GM21529 (cell line): ENCODE measurements around the gene ARID3C.
"Not testable (repeated sequence)": the region's sequence is repeated elsewhere in the genome, so short reads cannot be mapped to it uniquely, and the experiment has no call there.

Source experiments
- ATAC-seq: cut with Tn5 transposase; IDR thresholded peaks from one replicate; pipeline ENCODE4 v1.9.1; 2021; ENCODE audit not compliant: unreplicated experiment

ARID3C gene

GRCh38 chr9:34653151-34654072, 24.5 kb upstream of the ARID3C start:
- ATAC-seq = no peak

- no peak for ATAC-seq
Measured at GRCh38 chr9:34652602-34653000, 23.7 kb upstream of the ARID3C start.

GRCh38 chr9:34651876-34652601, 23.2 kb upstream of the ARID3C start, which contains the start of gene IL11RA:
IL11RA (plus strand) TSS chr9:34652185; CDS start chr9:34655218, 3,033 bp downstream.
- ATAC-seq = no peak

- no peak for ATAC-seq
Measured at GRCh38 chr9:34651321-34651720, 22.5 kb upstream of the ARID3C start.

GRCh38 chr9:34650816-34651215, 21.9 kb upstream of the ARID3C start:
- ATAC-seq = no peak

GRCh38 chr9:34648673-34649072, 19.8 kb upstream of the ARID3C start:
- ATAC-seq = no peak

GRCh38 chr9:34647651-34648050, 18.8 kb upstream of the ARID3C start:
- no peak for ATAC-seq

GRCh38 chr9:34647084-34647403, 18.2 kb upstream of the ARID3C start:
- ATAC-seq = peak; percentile 16

GRCh38 chr9:34646211-34647083, 17.6 kb upstream of the ARID3C start, which contains the start of gene GALT:
GALT (plus strand) TSS chr9:34646675; CDS start chr9:34646705, 30 bp downstream.
- peak; percentile 82 for ATAC-seq

GRCh38 chr9:34644766-34645314, 16.0 kb upstream of the ARID3C start:
- no peak for ATAC-seq

GRCh38 chr9:34642679-34643078, 13.8 kb upstream of the ARID3C start:
- ATAC-seq = no peak

GRCh38 chr9:34639322-34639721, 10.5 kb upstream of the ARID3C start:
- not testable (repeated sequence) for ATAC-seq

- no peak for ATAC-seq
Measured at GRCh38 chr9:34638138-34638445, 9.2 kb upstream of the ARID3C start.

GRCh38 chr9:34637356-34638137, 8.7 kb upstream of the ARID3C start, which contains the start of gene SIGMAR1:
SIGMAR1 (minus strand) TSS chr9:34637787; CDS start chr9:34637697, 90 bp downstream.
- ATAC-seq = peak; percentile 82

- peak; percentile 20 for ATAC-seq
Measured at GRCh38 chr9:34636791-34637355, 8.0 kb upstream of the ARID3C start.

GRCh38 chr9:34635556-34635955, 6.7 kb upstream of the ARID3C start:
- no peak for ATAC-seq

- no peak for ATAC-seq
Measured at GRCh38 chr9:34634551-34635248, 5.8 kb upstream of the ARID3C start.

- peak; percentile 40 for ATAC-seq
Measured at GRCh38 chr9:34633851-34634550, 5.1 kb upstream of the ARID3C start.
